Mesodermal cell (in vitro differentiated cells): ENCODE results near the gene TRIM39.
A peak's percentile ranks its signal among the peaks of the same experiment; 100 is the strongest.

Experiments used
- H3K27ac ChIP-seq: 2 replicates; pipeline ENCODE4 v1.7.0; 2013; ENCODE audit warnings: mild to moderate bottlenecking, low read depth, low read length, moderate library complexity; ENCODE audit not compliant: severe bottlenecking
- H3K36me3 ChIP-seq: 2 replicates; pipeline ENCODE4 v1.7.1; 2013; ENCODE audit warnings: mild to moderate bottlenecking, low read length, moderate library complexity; ENCODE audit not compliant: control insufficient read depth, insufficient read depth
- H3K4me1 ChIP-seq: one replicate; pipeline ENCODE4 v1.7.1; 2013; ENCODE audit warnings: mild to moderate bottlenecking, low read length; ENCODE audit not compliant: insufficient read depth, control insufficient read depth, poor library complexity, severe bottlenecking
- H3K4me3 ChIP-seq: 2 replicates; pipeline ENCODE4 v1.7.0; 2013; ENCODE audit warnings: low read length, control low read depth, mild to moderate bottlenecking; ENCODE audit not compliant: insufficient read depth, poor library complexity, severe bottlenecking; ENCODE audit errors: extremely low read depth
- H3K9me3 ChIP-seq: 2 replicates; pipeline ENCODE4 v1.7.1; 2013; ENCODE audit warnings: mild to moderate bottlenecking, low read length, moderate library complexity; ENCODE audit not compliant: control insufficient read depth
- WGBS, 2 experiments: methylation state at CpG; one replicate each; pipeline ENCODE4 v1.1.5; 2013; ENCODE audit warnings: missing lambda C conversion rate in 2 of 2; ENCODE audit not compliant: insufficient coverage in 2 of 2; 5-methylcytosine and 5-hydroxymethylcytosine counted together

Gene TRIM39

GRCh38 chr6:30348957-30349356 is 22.2 kb downstream of the TRIM39 start:
- 67 to 88% methylated on average over 1 to 2 of the region's 3 CpGs for WGBS, 2 experiments
- Histone ChIP-seq H3K9me3 (no peaks in the 10 kb centered on the region), H3K36me3 (peaks cover 9% of the 10 kb centered on the region), H3K27ac (no peak overlapping the region), H3K4me1 (peaks cover 2% of the 10 kb centered on the region), H3K4me3 (no peak overlapping the region)

DNA sequence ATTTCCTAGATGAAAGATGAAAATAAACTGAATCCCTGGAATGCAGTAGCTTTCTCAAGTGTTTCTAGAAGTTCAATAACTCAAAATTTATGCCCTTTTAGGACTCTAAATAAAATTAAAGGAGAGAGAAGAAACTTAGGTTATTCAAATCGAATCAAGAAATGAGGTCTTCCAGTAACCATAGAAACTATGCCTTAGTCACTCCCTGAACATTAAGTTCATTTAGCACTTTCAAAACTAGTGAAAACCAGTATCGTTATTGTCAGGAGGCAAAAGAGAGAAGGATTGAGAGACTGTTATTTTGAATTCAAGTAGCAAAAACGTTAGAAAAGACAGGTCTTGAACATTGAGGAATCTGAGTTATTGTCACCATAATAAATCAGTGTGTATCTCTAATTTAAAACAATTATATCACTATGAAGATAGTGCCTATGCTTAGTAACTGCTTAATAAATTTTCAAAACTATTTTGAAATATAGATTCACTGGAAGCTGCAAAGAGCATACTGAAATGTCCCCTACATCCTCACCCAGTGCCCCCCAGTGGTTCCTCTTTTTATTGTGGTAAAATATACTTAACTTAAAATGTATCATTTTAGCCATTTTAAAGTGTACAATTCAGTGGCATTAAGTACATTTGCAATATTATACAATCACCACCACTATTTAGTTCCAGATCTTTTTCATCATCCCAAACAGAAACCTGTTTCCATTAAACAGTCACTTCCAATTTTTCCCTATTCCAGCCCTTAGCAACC is 22.9 kb downstream of the TRIM39 start:
- 80% methylated on average over 1 of the region's 3 CpGs; no CpG with 5 or more reads in 1 of the 2 experiments for WGBS, 2 experiments
- Histone ChIP-seq H3K36me3 (peaks cover 9% of the 10 kb centered on the region), H3K4me3 (no peak overlapping the region), H3K4me1 (no peaks in the 10 kb centered on the region), H3K9me3 (no peaks in the 10 kb centered on the region), H3K27ac (no peak overlapping the region)

DNA sequence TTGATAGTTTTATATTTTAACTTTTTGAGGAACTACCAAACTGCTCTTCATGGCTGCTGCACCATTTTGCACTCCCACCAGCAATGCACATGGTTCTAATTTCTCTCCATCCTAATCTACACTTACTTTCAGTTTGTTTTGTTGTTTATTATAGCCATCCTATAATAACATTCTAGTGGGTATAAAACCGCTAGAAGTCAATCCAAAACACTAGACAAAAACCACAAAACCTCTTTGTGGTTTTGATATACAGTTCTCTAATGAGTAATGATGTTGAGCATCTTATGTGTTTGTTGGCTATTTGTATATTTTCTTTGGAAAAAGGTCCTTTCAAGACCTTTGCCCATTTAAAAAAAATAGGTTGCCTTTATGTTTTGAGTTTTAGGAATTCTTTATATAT is 23.8 kb downstream of the TRIM39 start:
- Histone ChIP-seq H3K27ac (no peak overlapping the region), H3K36me3 (peaks cover 9% of the 10 kb centered on the region), H3K9me3 (no peaks in the 10 kb centered on the region), H3K4me3 (no peak overlapping the region), H3K4me1 (peaks cover 2% of the 10 kb centered on the region)
- no CpG with 5 or more reads among the region's 1 CpG for WGBS, 2 experiments

DNA sequence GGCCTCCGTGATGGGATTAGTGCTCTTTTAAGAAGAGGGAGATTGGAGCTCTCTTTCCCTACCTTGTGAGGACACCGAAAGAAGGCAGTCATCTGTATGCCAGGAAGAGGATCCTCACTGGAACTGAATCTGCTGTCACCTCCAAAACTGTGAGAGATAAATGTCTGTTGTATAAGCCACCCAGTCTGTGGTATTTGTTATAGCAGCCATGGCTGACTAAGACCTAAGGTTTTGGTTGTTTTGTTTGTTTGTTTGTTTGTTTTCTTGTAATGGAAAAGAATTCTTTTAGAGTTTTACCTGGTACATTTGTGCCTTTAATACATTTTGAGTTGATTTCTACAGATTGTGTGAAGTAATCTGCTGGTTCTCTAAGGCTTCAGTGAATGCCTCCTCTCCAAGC is 25.8 kb downstream of the TRIM39 start:
- Histone ChIP-seq H3K27ac (no peak overlapping the region), H3K4me3 (no peak overlapping the region), H3K36me3 (no peaks in the 10 kb centered on the region), H3K4me1 (peaks cover 3% of the 10 kb centered on the region), H3K9me3 (no peaks in the 10 kb centered on the region)
- no CpG with 5 or more reads among the region's 2 CpGs for WGBS, 2 experiments

DNA sequence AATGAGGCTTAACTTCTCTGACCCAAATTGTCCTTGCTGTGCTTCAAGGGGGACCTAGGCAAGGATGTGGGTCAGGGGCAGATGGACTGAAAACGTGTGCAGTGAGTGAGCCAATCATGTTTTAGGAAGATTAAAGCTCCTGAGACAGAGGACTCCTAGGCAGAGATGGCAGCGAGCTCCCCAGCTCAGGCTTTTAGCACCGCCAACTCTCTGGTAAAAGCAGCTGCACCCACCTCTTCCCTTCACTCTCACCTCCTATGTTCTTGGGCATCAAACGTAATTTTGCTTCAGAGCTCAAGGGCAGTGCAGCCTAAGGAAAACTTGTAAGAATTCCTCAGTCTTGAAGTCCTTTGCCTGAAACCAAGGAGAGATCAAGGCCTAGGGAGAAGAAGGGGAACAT is 28.6 kb downstream of the TRIM39 start:
- no peaks in the 10 kb centered on the region for H3K9me3 ChIP-seq
- no peak overlapping the region for H3K4me3 ChIP-seq
- H3K27ac ChIP-seq, result no peak overlapping the region
- H3K4me1 ChIP-seq, result peaks cover 5% of the 10 kb centered on the region
- no peaks in the 10 kb centered on the region for H3K36me3 ChIP-seq
- WGBS, 2 experiments, result 56 to 60% methylated on average over 1 to 3 of the region's 4 CpGs

GRCh38 chr6:30356536-30356935 is 29.8 kb downstream of the TRIM39 start:
- H3K4me3 ChIP-seq, result no peak overlapping the region
- peaks cover 5% of the 10 kb centered on the region for H3K4me1 ChIP-seq
- no peak overlapping the region for H3K27ac ChIP-seq
- H3K9me3 ChIP-seq, result no peaks in the 10 kb centered on the region
- no peaks in the 10 kb centered on the region for H3K36me3 ChIP-seq
- 91 to 100% methylated on average over 1 of the region's 1 CpG for WGBS, 2 experiments

DNA sequence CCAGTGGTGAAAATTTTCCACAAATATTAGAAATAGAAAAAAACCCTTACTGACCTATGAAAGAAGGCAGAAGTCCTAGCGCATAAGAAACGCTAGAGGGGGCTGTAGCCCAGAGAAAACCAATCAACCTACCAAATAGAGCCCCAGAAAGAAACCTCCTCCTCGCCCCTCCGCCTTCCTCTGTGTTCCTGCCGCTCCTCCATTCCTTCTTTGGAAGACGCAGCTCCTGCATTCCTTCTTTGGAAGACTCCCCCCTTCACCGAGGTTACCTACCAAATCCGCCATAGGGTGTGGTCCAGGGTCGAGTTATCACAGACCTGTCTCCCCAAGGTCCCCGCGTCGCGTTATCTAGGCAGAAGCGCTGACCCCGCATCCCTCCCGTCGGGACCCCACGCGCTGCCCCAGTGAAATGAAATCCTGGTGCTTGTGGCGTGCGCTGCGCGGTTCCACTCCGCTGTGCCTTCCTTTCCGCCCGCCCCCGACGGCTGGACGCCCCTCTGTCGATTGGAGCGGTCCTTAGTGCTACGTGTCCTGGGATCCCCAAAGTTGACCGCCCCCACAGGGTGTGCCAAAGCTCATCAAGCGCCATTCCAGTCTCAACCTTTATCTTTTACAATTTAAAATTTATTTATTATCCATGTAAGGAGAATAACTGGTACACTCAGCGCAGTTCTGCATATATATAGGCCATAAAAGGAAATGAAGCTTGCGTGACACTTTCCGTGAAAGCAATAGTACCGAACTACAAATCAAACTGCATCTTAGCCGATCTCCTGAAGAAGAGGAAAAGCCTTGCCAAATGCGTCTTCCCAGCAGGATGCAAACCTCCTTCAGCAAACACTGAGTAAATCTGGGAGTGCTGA is 31.2 kb downstream of the TRIM39 start:
- Histone ChIP-seq H3K4me1 (peaks cover 5% of the 10 kb centered on the region), H3K4me3 (peak overlapping the region; percentile 48), H3K9me3 (no peaks in the 10 kb centered on the region), H3K36me3 (no peaks in the 10 kb centered on the region), H3K27ac (no peak overlapping the region)
- 2 to 3% methylated on average over 28 to 29 of the region's 40 CpGs for WGBS, 2 experiments

DNA sequence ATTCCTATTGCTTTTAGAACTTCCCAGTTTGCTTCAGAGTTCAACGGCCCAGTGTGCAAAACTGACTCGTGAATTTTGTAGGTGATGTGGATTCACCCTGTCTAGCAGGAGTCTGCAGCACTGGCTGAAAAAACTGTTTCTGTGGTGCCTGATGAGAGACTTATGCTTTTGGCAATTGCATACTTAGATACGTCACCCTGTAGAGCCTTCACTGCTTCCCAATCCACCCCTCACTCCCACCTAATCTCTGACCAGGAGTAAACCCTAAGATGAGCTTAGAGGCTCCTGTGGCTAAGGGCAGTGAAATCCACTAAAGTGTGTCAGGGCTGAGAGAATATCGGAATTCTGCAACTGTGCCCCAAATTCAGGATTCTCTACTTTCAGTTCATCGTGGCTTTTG is 32.5 kb downstream of the TRIM39 start:
- Histone ChIP-seq H3K9me3 (no peaks in the 10 kb centered on the region), H3K4me3 (no peak overlapping the region), H3K4me1 (peaks cover 5% of the 10 kb centered on the region), H3K36me3 (no peaks in the 10 kb centered on the region), H3K27ac (no peak overlapping the region)
- 84 to 90% methylated on average over 2 to 4 of the region's 5 CpGs for WGBS, 2 experiments

DNA sequence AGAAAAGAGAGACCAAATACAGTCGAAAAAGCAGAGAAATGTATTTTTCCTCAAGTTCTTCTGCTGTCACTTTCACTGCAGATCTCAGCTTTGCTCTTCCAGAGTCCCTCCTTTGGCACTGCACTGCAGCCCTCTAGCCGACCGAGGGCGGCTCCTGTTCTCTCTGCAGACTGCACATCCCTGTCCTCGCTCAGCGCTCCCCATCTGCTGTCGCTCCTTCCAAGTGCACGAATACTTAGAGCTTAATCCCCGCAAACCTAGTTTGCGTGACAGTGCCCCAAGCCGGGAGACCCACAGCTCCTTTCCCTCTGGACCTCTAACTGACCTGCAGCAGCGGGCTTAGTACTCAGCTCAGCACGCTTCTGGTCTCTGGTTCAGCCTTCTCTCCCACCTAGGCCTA is 33.4 kb downstream of the TRIM39 start:
- WGBS, 2 experiments, result 72 to 79% methylated on average over 11 to 13 of the region's 13 CpGs
- no peaks in the 10 kb centered on the region for H3K9me3 ChIP-seq
- H3K36me3 ChIP-seq, result no peaks in the 10 kb centered on the region
- H3K4me1 ChIP-seq, result peaks cover 5% of the 10 kb centered on the region
- H3K27ac ChIP-seq, result no peak overlapping the region
- no peak overlapping the region for H3K4me3 ChIP-seq

- H3K36me3 ChIP-seq, result no peaks in the 10 kb centered on the region
- no peaks in the 10 kb centered on the region for H3K9me3 ChIP-seq
- no peak overlapping the region for H3K4me3 ChIP-seq
- H3K27ac ChIP-seq, result no peak overlapping the region
- WGBS, 2 experiments, result no CpG with 5 or more reads among the region's 2 CpGs
- peaks cover 2% of the 10 kb centered on the region for H3K4me1 ChIP-seq
Measured at GRCh38 chr6:30361661-30362060, 34.9 kb downstream of the TRIM39 start.

- H3K4me3 ChIP-seq, result no peak overlapping the region
- WGBS, 2 experiments, result 96 to 100% methylated on average over 2 of the region's 2 CpGs
- H3K36me3 ChIP-seq, result no peaks in the 10 kb centered on the region
- no peak overlapping the region for H3K27ac ChIP-seq
- no peaks in the 10 kb centered on the region for H3K9me3 ChIP-seq
- H3K4me1 ChIP-seq, result no peaks in the 10 kb centered on the region
Measured at GRCh38 chr6:30363459-30363858, 36.7 kb downstream of the TRIM39 start.
